ENCODE data around the gene PPP1R13B. TPM values are rescaled to one million over a fixed set of nuclear protein-coding genes. Genes with fewer than 3 reads are reported as not detected.

Gene PPP1R13B
- total and polyA plus RNA-seq, 2 donors from 2014 or later = 15.1 to 69.4 TPM

DNA sequence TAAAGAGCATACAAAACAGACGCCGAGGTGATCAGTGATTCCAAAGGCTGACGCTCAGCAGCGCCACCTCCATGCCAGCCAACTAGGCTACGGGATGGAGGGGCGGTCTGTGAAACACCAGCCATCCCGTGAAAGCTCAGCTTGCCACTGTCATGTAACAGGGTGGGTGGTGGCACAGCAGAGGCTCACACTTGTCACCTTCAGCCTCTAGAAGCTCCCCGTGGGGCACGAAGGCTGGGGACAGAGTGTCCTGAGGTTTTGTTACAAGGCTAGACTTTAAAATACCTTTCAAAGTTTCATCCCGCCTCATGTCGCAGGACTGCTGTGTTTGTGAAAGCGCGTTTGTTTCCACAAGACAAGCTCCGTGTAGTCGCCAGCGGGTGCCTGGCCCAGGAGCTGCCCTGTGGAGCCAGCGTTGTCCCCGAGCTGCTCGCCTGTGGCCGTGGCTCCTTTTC is 152.8 kb downstream of the PPP1R13B start:
- no peak for FAIRE-seq
- no peak overlapping the region for H3K27ac ChIP-seq (ENCODE audit: low read depth in 2 of 2, low read length in 2 of 2)
- H3K4me1 ChIP-seq (ENCODE audit: control insufficient read depth in 2 of 3, insufficient read depth in 2 of 3, low read depth in 1 of 3, low read length in 3 of 3) = peaks cover 0 to 9% (median 6%) of the 10 kb centered on the region in 3 donors
- intact Hi-C loops (cut with DNase I) = no loop called here
- H3K9me3 ChIP-seq (ENCODE audit: control insufficient read depth in 2 of 3, insufficient read depth in 1 of 3, low read length in 3 of 3) = no peaks in the 10 kb centered on the region
- no peak for TF ChIP-seq CTCF (IDR thresholded peaks at IDR 0.05; ENCODE audit: borderline replicate concordance, extremely low read depth, insufficient read depth)
- H3K4me3 ChIP-seq (ENCODE audit: low read length in 3 of 3) = no peak overlapping the region
- peak in 1 of 5 donors; percentile 43 for DNase-seq
- H3K36me3 ChIP-seq (ENCODE audit: control insufficient read depth in 2 of 3, insufficient read depth in 3 of 3, low read length in 3 of 3) = peaks cover 0 to 25% (median 8%) of the 10 kb centered on the region in 3 donors
- H3K9ac ChIP-seq (ENCODE audit: low read length in 3 of 3) = no peak overlapping the region
- H3K27me3 ChIP-seq (ENCODE audit: control insufficient read depth, insufficient read depth, low read length) = no peaks in the 10 kb centered on the region

- TF ChIP-seq CTCF (IDR thresholded peaks at IDR 0.05; ENCODE audit: borderline replicate concordance, extremely low read depth, insufficient read depth) = no peak
- H3K4me1 ChIP-seq (ENCODE audit: control insufficient read depth in 2 of 3, insufficient read depth in 2 of 3, low read depth in 1 of 3, low read length in 3 of 3) = peaks cover 0 to 7% (median 6%) of the 10 kb centered on the region in 3 donors
- no peak overlapping the region for H3K27ac ChIP-seq (ENCODE audit: low read depth in 2 of 2, low read length in 2 of 2)
- FAIRE-seq (no peak), DNase-seq (peak in 1 of 5 donors; percentile 77)
- no peaks in the 10 kb centered on the region for H3K9me3 ChIP-seq (ENCODE audit: control insufficient read depth in 2 of 3, insufficient read depth in 1 of 3, low read length in 3 of 3)
- no peak overlapping the region for H3K4me3 ChIP-seq (ENCODE audit: low read length in 3 of 3)
- H3K9ac ChIP-seq (ENCODE audit: low read length in 3 of 3) = no peak overlapping the region
- H3K27me3 ChIP-seq (ENCODE audit: control insufficient read depth, insufficient read depth, low read length) = no peaks in the 10 kb centered on the region
- intact Hi-C loops (cut with DNase I) = no loop called here
- H3K36me3 ChIP-seq (ENCODE audit: control insufficient read depth in 2 of 3, insufficient read depth in 3 of 3, low read length in 3 of 3) = peaks cover 4 to 28% (median 6%) of the 10 kb centered on the region in 3 donors
These were observed 153.9 kb downstream of the PPP1R13B start for GRCh38 chr14:103693515-103693914.

GRCh38 chr14:103692871-103693270 is 154.5 kb downstream of the PPP1R13B start:
- Histone ChIP-seq H3K27ac (ENCODE audit: low read depth in 2 of 2, low read length in 2 of 2) (no peak overlapping the region), H3K9me3 (ENCODE audit: control insufficient read depth in 2 of 3, insufficient read depth in 1 of 3, low read length in 3 of 3) (no peaks in the 10 kb centered on the region)
- no peak for DNase-seq

More at GRCh38 chr14:103692871-103693270, 154.5 kb downstream of the PPP1R13B start:
- no peak overlapping the region for H3K4me3 ChIP-seq (ENCODE audit: low read length in 3 of 3)
- peaks cover 0 to 7% (median 6%) of the 10 kb centered on the region in 3 donors for H3K4me1 ChIP-seq (ENCODE audit: control insufficient read depth in 2 of 3, insufficient read depth in 2 of 3, low read depth in 1 of 3, low read length in 3 of 3)
- no peak overlapping the region for H3K9ac ChIP-seq (ENCODE audit: low read length in 3 of 3)
- peaks cover 6 to 33% (median 8%) of the 10 kb centered on the region in 3 donors for H3K36me3 ChIP-seq (ENCODE audit: control insufficient read depth in 2 of 3, insufficient read depth in 3 of 3, low read length in 3 of 3)
- no peak for FAIRE-seq
- intact Hi-C loops (cut with DNase I) = no loop called here
- TF ChIP-seq CTCF (IDR thresholded peaks at IDR 0.05; ENCODE audit: borderline replicate concordance, extremely low read depth, insufficient read depth) = no peak
- no peaks in the 10 kb centered on the region for H3K27me3 ChIP-seq (ENCODE audit: control insufficient read depth, insufficient read depth, low read length)
